ENCODE results near the gene ECHDC3. TPM values are rescaled to one million over a fixed set of nuclear protein-coding genes. Genes with fewer than 3 reads are reported as not detected.

The ECHDC3 gene
- total RNA-seq, 1 experiment from 2014 or later, result 13.0 TPM

GRCh38 chr10:11787846-11788245 is 45.7 kb downstream of the ECHDC3 start:
- BruUV-seq (replicated peaks), result no TSS peak
- Histone ChIP-seq H3K27ac (ENCODE audit: low read depth, low read length) (no peak overlapping the region), H3K9me2 (ENCODE audit: insufficient read depth) (no peaks in the 10 kb centered on the region), H3K9me3 (ENCODE audit: control insufficient read depth in 1 of 2, insufficient read depth in 1 of 2, low read depth in 1 of 2, low read length in 2 of 2) (no peaks in the 10 kb centered on the region), H3K4me1 (ENCODE audit: control insufficient read depth in 1 of 2, insufficient read depth in 2 of 2, low read length in 2 of 2) (peaks cover 0 to 8% of the 10 kb centered on the region in 2 experiments; a peak in 1 of 4 replicates), H4K20me1 (ENCODE audit: insufficient read depth) (no peaks in the 10 kb centered on the region), H3K4me2 (ENCODE audit: low read length) (no peak overlapping the region), H3K27me3 (ENCODE audit: insufficient read depth, low read length) (no peaks in the 10 kb centered on the region), H3K79me2 (ENCODE audit: insufficient read depth, low read length) (no peaks in the 10 kb centered on the region), H3K36me3 (ENCODE audit: control insufficient read depth in 1 of 2, insufficient read depth in 2 of 2, low read length in 2 of 2) (no peaks in the 10 kb centered on the region), H3K9ac (ENCODE audit: low read length) (no peak overlapping the region), H2AFZ (ENCODE audit: low read depth, low read length, poor library complexity, severe bottlenecking) (no peak overlapping the region), H3K4me3 (replicated peaks in 1 of 2; ENCODE audit: low read depth in 1 of 2, low read length in 2 of 2) (no peak overlapping the region)
- intact Hi-C loops (cut with micrococcal nuclease), result no loop called here
- ChIA-PET RAD21 (ENCODE audit: low non-redundant PET in 1 of 2, low total read pairs in 2 of 2, uncharacterized antibody in 2 of 2, unreplicated experiment in 2 of 2) (no interaction called here), POLR2A (no interaction called here), CTCF (no interaction called here)
- DNase-seq (ENCODE audit: low read depth, low spot score) (no peak), ATAC-seq (no peak)
- TF ChIP-seq POLR2A (IDR thresholded peaks at IDR 0.05; ENCODE audit: borderline replicate concordance, extremely low read depth, insufficient read depth, insufficient read length), result no peak
- no peak for TF ChIP-seq ZFX (IDR thresholded peaks at IDR 0.05)
- TF ChIP-seq, protein P1, sequence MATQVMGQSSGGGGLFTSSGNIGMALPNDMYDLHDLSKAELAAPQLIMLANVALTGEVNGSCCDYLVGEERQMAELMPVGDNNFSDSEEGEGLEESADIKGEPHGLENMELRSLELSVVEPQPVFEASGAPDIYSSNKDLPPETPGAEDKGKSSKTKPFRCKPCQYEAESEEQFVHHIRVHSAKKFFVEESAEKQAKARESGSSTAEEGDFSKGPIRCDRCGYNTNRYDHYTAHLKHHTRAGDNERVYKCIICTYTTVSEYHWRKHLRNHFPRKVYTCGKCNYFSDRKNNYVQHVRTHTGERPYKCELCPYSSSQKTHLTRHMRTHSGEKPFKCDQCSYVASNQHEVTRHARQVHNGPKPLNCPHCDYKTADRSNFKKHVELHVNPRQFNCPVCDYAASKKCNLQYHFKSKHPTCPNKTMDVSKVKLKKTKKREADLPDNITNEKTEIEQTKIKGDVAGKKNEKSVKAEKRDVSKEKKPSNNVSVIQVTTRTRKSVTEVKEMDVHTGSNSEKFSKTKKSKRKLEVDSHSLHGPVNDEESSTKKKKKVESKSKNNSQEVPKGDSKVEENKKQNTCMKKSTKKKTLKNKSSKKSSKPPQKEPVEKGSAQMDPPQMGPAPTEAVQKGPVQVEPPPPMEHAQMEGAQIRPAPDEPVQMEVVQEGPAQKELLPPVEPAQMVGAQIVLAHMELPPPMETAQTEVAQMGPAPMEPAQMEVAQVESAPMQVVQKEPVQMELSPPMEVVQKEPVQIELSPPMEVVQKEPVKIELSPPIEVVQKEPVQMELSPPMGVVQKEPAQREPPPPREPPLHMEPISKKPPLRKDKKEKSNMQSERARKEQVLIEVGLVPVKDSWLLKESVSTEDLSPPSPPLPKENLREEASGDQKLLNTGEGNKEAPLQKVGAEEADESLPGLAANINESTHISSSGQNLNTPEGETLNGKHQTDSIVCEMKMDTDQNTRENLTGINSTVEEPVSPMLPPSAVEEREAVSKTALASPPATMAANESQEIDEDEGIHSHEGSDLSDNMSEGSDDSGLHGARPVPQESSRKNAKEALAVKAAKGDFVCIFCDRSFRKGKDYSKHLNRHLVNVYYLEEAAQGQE (IDR thresholded peaks at IDR 0.05; ENCODE audit: low read depth), result no peak
- no peak for TF ChIP-seq EGR1 (IDR thresholded peaks at IDR 0.05; ENCODE audit: low read depth)
- no peak for TF ChIP-seq YY1 (IDR thresholded peaks at IDR 0.05; ENCODE audit: extremely low read depth, insufficient replicate concordance, low read depth, low read length)
- TF ChIP-seq CBX3 (IDR thresholded peaks at IDR 0.05; ENCODE audit: low read depth), result no peak
- TF ChIP-seq EZH2 (IDR thresholded peaks at IDR 0.05), result no peak
- no peak for TF ChIP-seq RAD21 (IDR thresholded peaks at IDR 0.05; ENCODE audit: low read depth)
- TF ChIP-seq MAX (IDR thresholded peaks at IDR 0.05), result no peak
- no peak for TF ChIP-seq TCF7L2 (IDR thresholded peaks at IDR 0.05; ENCODE audit: borderline replicate concordance, extremely low read depth, insufficient read depth, insufficient read length)
- TF ChIP-seq SRF (IDR thresholded peaks at IDR 0.05; ENCODE audit: low read depth), result no peak
- no peak for TF ChIP-seq ZBTB33 (IDR thresholded peaks at IDR 0.05; ENCODE audit: extremely low read depth, insufficient replicate concordance, low read length)
- no peak for TF ChIP-seq ZNF274 (IDR thresholded peaks at IDR 0.05; ENCODE audit: low read depth, low read length)
- TF ChIP-seq ELF1 (IDR thresholded peaks at IDR 0.05; ENCODE audit: borderline replicate concordance, low read depth), result no peak
- no peak for TF ChIP-seq EZH2phosphoT487 (IDR thresholded peaks at IDR 0.05; ENCODE audit: borderline replicate concordance)
- TF ChIP-seq, protein P2, sequence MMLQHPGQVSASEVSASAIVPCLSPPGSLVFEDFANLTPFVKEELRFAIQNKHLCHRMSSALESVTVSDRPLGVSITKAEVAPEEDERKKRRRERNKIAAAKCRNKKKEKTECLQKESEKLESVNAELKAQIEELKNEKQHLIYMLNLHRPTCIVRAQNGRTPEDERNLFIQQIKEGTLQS (IDR thresholded peaks at IDR 0.05), result no peak
- TF ChIP-seq FOSL1 (IDR thresholded peaks at IDR 0.05; ENCODE audit: low read depth), result no peak
- no peak for TF ChIP-seq JUND (IDR thresholded peaks at IDR 0.05)
- TF ChIP-seq SIN3A (IDR thresholded peaks at IDR 0.05; ENCODE audit: low read depth), result no peak
- TF ChIP-seq SP1 (IDR thresholded peaks at IDR 0.05; ENCODE audit: low read depth), result no peak
